ENCODE measurements around the gene IL17REL.
A peak's percentile ranks its signal among the peaks of the same experiment; 100 is the strongest.

The IL17REL gene

DNA sequence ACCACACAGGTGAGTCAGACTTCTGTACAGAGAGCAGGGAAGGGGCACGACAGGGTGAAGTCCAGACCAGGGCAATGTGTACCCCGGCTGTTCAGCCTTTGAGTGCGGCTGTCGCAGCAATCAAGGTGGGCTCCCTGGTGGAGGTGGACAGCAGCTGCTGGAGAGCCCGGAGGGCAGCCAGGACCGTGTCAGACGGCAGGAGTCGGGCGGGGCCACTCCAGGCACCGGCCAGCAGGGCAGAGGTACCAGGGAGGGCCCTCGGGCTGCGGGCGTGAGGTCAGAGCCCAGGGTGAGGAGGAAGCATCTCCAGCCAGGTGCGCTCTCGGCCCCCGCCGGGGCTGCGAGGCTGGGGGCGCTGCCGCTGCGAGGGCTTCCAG is 52.8 kb downstream of the IL17REL start:
- DNase-seq, result peak in 2 of 56 donors; percentile 54 to 77

DNA sequence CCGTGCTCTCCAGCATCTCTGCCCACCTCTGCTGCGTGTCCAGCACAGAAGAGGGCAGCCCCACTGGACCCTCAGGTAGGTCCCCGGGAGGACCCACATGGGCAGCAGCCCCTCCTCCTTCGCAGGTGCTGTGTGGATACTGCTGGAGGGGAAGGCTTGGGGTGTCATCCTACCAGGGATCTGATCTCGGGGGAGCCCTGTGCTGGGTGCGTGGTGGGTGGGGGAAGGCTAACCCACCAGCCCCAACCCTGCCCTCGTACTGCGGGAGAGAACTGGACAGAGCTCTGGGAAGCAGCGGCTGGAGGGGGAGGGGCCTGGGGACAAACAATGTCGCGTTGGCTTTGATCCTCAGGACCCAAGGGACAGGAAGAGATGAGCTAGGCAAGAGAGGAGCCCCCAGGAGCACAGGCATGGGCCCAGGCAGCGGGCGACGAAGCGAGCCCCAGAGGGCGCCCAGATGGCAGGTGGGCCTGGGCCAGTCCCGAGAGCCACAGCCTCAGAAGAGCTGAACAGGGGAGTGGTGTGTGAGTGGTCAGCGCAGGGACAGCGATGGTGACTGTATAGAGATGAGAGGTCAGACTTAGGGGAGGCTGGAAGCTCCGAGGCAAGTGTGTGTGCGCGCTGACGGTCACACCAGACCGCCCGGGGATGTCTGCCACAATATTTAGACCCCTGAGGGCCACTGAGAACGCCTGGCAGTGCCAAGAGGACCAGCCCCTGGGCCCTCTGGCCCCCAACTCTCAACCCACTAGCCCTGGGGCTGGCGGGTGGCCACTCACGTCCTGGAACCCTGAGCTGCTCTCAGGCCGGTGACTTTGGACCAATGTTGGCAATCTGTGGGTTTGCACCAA is 53.4 kb downstream of the IL17REL start:
- DNase-seq, result no peak

DNA sequence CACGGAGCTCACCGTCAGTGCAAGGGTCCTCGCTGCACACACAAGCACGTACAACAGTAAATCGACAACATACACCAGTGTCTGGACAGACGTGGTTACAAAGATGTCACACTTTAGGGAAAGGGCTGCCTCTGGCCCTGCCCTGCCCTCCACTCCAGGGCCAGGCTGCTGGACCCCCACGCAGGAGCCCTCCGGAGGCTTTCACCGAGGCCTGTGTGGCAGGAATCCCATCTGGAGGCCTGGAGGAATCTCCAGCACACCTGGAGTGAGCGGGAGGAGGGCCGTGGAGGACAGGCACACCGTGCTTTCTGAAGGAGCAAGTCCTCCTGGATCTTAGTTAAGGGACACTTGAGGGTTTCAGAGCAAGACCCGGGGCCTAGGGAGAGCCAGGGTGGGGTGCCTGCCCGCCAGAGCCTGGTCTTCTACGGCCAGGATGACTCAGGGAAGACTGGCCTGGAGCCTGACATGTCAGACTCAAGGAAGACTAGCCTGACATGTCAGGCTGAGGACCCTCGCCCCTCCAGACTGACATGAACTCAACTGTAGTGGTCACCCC is 54.1 kb downstream of the IL17REL start:
- no peak for DNase-seq

DNA sequence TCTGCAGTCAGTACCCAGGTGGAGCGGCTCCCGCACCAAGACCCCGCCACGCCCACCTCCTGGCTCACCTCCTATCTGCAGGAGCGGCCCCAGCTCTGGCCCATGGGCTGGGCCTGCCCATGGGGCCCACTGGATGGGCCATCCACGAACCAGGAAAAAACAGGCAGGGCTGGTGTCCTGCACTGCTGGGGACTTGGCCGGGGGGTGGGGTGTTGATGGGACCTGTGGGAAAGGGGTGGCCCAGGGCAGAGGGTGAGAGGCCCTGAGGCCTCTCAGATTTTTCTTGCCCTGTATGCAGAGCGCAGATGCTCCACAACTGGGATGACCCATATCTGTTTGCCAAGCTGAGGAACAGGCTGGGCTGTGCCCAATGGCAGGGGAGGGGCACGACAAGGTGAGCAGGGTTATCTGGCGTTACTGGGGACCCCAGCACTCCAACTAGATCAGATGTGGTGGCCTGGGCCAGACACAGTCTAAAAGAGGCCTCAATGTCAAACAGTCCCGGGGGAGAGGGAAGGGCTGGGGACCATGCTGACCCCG is 54.7 kb downstream of the IL17REL start:
- no peak for DNase-seq

DNA sequence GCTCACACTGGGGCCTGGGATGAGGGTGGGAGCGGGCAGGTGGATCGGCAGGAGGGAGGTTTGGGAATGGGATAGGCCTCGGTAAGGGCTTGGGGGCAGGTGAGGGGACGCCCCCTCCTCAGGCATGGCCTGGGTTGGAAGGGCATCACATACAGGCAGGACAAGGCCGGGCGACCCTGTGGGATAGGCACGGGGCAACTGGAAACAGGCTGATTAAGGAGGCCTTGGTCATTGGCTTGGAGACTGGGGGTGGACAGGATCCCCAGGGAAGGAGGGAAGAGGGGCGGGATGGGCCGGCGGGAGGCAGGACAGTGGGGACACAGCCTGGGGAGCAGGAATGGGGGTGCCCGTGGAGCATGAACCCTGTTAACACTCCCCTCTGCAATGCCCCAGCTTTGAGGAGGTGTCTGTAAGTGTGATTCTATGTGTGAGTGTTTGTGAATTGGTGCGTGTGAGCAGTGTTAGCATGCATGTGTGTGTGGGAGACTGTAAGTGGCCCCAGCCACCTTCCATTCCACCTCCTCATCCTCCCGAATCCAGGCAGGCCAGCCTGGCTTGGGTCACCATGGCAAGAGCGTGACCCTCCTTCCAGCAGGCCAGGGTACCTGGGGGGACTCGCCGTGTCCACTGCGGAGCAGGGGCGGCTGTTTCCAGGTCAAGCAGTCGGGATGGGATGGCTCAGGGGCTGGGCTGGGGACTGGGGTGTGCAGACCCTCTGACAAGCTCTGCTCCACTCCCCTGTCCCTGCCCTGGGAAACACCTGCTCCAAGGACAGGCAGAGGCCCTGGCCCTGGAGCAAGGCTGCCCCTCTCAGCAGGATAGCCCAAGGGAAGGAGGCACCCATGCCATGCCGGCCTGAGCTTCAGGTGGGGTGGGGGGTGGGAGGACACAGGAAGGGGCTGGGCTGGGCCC is 55.4 kb downstream of the IL17REL start:
- no peak for DNase-seq

DNA sequence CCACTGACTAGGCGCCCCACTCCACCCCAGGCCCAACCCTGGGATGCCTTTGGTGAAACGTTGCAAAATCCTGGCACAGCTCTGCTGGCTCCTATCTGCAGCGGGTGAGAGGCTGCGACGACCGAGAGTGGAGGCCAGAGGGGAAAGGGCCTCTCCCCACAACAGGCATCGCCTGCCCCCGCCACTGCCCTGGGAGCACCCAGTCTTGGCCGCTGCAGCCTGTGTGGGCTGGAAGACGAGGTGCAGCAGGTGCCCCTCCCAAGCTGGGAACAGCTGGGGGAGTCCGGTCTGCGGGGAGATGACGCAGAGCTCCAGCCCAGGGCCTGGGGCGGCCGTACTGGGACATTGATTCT is 56.2 kb downstream of the IL17REL start:
- no peak for DNase-seq

DNA sequence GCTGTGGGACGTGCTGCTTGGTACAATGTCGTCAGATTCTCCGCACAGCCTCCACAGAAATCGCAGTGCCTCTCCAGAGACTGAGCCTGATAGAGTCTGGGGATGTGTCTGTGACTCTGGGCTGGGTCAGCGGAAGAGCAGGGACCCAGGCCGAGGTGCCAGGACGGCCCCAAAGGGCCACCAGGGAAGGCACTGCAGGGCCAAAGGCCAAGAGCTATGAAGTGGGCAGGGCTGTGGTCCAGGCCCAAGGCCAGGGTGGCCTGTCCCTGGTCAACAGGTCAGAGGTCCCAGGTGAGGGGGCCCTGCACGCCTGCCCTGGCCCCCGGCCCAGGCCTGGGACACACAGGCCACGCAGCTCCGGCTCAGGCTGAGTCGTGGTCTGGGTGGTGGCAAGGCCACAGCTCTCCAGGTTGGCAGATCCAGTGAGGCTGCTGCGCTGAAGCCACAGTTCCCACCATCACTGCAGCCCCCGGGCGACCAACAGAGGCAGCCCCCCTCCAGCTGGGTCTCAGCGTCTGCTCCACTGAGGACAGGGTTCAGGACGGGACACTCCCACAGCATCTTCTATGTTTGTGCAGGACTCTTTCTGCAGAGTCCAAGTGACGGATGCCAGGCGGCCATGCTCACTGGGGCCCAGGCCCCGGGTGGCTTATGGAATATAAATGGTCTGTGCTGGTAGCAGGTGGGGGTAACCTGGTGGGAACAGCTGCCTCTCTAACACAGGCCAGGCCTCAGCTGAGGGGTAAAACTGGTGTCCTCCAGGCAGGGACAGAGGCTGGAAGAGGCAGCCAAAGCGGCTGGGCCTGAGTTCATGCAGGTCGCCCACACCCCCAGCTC is 56.8 kb downstream of the IL17REL start:
- DNase-seq, result no peak

DNA sequence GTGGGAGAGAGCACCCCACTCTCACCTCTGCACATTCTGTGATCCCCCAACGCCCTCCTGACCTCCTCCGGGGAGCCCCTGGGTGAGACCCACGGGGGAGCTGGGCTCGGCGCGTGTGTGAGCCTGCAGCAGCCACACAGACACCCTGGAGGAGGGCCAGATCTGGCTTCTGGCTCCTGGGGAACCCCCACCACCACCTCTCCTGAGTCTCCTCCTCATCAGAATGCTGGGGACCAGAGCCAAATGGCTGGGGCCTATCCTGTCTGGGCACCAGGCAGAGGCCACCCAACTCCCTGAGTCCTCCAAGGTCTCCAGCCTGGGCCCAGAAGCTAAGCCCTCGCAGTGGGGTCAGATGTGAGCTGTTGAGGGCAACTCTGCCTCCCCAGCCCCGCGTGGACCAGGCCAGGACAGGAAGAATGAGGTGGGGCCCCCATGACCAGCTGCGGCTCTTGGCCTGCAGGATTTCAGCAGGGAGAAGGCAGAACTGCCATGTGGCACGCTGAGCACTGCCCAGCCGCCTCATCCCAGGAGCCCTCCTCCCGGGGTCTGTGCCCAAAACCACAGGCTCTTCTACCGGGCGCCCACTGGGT is 57.5 kb downstream of the IL17REL start:
- DNase-seq, result no peak

DNA sequence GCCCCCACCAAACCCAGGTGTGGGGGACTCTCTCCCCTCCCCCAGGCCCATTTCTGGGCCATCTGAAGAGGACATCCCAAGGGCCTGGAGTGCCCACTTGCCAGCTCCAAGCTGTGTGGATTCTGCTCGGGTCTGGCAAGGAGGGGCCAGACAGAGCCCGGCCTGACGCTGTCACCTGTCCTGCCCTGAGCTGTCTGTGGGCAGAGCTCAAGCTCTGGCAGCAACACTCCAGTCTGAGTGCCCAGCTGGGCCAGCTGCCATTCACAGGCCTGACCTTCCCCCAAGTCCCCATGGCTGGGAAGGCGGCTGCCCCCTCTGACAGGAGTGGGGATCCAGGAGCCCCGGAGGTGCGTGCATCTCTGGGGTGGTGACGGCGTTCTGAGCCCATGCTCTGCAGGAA is 58.2 kb downstream of the IL17REL start:
- peak in 4 of 56 donors; percentile 19 to 37 (median 24) for DNase-seq

DNA sequence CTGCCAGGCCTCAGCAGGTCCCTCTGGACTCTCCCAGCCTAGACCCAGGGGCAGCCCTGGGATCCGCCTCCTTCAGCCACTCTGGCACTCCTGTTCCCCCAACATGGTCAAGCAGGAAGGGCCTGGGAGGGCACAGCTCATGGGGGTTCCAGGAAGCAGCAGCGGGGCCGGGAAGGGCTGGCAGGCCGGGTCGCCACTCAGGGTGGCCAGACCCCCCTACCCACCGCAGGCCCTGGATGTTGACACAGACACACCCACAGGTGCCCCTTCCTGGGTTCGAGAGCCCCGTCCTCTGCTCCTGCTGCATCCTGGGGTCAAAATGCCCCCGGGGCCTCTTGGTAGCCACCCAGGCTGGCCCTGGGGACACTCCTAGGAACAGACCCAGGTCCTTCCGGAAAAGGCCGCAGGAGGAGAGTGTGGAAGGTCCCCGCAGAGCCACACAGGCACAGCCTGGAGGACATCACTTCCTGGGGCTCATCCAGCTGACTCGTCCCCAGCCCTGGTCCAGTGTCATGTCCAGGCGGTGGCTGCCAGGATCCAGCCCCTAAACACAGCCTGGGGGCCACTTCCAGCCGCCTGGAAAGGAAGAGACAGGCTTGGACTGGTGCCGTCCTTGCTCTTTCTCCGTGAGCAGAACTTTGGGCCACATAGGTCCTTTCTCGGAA is 58.8 kb downstream of the IL17REL start:
- no peak for DNase-seq

DNA sequence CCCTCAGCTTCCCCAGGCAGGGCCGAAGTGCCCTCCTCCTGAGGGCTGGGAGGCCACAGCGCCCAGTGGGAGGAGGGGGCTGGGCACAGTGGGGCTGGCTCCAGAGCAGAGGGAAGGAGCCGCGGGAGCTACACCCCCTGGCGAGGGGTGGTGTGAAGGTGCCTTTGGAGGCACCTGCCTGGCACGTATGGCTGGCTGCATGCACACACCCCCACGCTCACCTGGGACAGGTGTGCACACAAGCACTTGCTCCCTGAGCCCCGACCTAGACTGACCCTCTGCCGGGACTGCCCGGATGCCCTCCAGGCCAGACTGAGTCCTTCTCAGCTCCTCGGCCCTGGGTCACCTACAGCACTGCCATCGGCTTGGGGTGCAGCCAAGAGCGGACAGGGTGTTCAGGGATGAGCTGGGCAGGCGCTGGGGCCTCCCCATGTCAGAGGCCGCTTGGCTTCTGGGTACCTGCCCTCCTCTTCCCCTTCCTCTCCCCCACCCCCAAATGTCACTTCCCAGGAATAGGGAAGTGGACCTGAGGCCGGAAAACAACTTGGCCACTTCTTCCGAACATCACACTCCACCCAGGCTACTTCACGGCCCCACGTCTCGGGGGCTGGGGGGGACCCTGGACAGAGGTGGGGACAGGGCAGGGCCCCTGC is 59.4 kb downstream of the IL17REL start:
- no peak for DNase-seq

DNA sequence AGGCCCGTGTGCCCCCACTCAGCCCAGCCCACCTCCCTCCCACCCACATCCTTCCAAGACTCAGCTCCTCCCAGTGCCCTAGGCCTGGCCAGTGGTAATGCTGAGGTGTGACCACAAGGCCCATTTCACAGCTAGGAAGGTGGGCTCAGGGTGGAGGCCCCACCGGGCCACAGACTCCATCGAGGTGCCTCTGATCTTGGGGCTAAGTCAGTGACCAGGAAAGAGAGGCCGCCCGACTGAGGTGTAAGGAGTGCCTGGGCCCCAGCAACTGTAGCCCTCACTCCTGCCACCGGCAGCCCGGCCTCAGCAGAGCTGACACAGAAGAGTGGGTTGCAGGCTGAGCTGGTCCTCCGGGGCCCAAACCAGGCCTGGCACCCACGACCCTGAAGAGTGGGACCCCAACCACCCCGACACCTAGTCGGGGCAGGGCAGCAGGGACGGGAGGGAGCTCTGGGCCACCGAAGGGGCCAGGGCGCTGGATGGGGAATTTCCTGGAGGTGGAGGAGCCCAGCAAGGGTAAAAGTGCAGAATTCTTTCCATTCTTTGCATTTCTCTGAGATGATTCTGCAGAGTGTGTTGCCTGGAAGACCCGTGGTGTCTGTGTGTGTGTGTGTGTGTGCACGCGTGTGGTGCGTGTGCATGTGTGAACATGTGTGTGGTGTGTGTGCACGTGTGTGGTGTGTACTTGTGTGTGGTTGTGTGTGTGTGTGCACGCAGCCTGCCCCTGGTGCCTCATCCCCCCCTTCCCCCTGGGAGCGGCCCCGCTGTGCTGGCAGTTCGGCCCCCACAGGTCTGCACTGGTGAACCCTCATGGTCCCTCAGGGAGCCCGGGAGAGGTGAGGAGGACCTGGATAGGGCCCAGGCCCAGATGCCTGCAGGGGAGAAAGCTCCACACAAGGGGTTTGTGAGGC is 60.3 kb downstream of the IL17REL start:
- no peak for DNase-seq

DNA sequence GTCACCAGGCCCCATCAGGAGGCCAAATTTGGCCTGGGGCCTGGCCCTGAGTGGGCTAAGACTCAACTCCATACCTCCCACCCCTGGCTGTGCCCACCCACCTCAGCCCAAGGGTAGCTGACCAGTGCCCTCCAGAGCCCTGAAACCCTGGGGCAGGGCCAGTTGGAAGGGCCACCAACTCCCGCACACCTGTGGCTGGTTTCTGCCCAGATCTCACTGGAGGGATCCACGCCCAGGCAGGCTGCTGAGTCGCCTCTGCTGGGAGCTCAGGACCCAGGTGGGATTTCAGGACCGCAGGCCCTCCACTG is 60.9 kb downstream of the IL17REL start:
- DNase-seq, result no peak

DNA sequence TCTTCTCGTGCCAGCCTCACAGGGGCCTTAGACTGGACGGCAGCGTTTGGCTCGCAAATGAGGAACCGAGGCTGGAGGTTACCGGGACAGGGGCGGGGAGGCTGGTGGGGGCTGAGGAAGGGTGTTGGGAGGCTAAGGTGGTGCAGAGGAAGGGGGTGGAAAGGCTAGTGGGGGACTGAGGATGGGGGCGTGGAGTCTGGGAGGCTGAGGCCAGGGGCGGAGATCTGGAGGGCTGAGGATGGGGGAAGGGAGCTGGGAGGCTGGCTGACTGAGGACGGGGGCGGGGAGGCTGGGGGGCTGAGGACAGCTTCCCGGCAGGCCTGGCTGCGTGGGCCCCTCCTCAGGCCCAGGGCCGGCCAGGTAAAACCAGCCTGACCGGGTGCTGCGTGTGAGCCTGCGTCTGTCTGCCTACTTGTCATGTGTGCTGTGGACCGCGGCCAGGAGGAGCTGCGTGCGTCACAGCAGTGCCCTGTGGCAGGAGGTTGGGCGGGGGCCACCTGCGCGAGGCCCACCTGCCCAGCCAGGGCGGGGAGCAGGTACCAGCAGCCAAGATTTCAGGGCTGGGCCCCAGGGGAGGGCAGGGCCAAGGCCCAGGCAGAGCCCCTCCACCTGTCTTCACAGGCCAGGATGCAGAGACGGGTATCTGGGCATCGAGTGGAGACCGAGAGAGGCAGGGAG is 61.4 kb downstream of the IL17REL start:
- no peak for DNase-seq

DNA sequence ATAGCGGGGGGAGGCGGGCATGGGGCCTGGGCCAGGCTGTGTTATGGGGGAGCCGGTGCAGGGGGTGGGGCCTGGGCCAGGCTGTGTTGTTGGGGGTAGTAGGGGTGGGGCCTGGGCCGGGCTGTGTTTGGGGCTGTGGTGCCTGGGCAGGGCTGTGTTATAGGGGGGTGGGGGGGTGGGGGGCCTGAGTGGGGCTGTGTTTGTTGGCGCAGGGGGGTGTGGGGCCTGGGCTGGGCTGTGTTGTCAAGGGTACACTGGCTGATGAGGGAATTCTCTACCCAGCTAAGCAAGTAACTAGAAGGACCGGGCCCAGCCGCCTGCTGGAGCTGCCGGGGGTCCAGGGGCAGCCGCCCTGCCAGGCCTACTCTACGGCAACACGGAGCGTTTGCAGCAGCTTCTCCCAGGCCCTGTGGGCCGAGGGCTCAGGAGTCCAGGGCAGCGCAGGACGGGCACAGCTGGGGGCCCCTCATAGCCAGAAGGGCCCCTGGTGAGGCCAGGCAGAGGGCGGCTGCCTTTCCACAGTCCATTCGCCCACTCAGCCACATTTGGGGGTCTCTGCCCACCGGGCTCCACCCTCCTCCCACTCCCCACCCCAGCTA is 62.1 kb downstream of the IL17REL start:
- DNase-seq, result no peak

DNA sequence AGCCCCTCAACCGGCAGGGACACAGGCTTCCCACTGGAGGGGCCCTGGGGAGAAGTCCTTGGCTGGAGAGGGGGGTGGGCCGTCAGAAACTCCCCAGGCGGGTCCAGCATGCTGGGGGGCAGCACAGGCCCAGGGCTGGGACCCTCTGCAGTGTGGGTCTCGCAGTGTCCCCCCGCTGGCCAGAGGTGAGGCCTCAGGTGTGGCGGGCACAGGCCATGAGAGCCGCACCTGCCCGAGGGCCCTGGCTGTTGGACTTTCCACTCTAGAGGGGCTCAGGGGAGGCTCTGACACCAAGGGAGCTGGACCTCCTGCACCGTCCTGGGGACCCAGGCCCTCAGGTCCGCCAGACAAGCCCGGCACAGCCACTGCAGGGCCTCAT is 62.7 kb downstream of the IL17REL start:
- no peak for DNase-seq
